SK-N-SH treated with all-trans-retinoic acid at 6 μM for 48 hours (cell line): ENCODE measurements around the gene MIS18A.

Experiments
- ARNTL ChIP-seq: fragments of 450-650 bp; formaldehyde crosslinking; IDR thresholded peaks from 2 replicates; pipeline ENCODE4 v1.5.0; 2020; ENCODE audit warnings: low read depth, mild to moderate bottlenecking, moderate library complexity, borderline replicate concordance
- CREB5 ChIP-seq: fragments of 250-450 bp; sonication (Bioruptor Pico); IDR thresholded peaks from 2 replicates; pipeline ENCODE4 v1.5.1; 2020; ENCODE audit warnings: low read depth, mild to moderate bottlenecking, moderate library complexity
- CSRNP3 ChIP-seq: fragments of 250-450 bp; sonication (Bioruptor Pico); IDR thresholded peaks from 2 replicates; pipeline ENCODE4 v1.5.1; 2021; ENCODE audit warnings: mild to moderate bottlenecking, moderate library complexity
- PATZ1 ChIP-seq: fragments of 250-450 bp; sonication (Bioruptor Pico); IDR thresholded peaks from 2 replicates; pipeline ENCODE4 v1.8.0; 2020; ENCODE audit warnings: mild to moderate bottlenecking, moderate library complexity, borderline replicate concordance
- SNAI2 ChIP-seq: fragments of 250-450 bp; sonication (Bioruptor Pico); IDR thresholded peaks from 2 replicates; pipeline ENCODE4 v1.5.0; 2020; ENCODE audit warnings: mild to moderate bottlenecking, moderate library complexity
- ZNF8 ChIP-seq: fragments of 450-650 bp; formaldehyde crosslinking; IDR thresholded peaks from 2 replicates; pipeline ENCODE4 v1.5.0; 2020; ENCODE audit warnings: mild to moderate bottlenecking, moderate library complexity

- no peak for TF ChIP-seq CSRNP3
- TF ChIP-seq SNAI2 (CRISPR knock-in tag), result no peak
- no peak for TF ChIP-seq PATZ1
- no peak for TF ChIP-seq ARNTL
- TF ChIP-seq CREB5 (CRISPR knock-in tag), result no peak
- no peak for TF ChIP-seq ZNF8 (CRISPR knock-in tag)
Measured at GRCh38 chr21:32233722-32234301, 45.0 kb downstream of the MIS18A start.
